B cell (primary cell): ENCODE data around the gene THSD7B. TPM values are rescaled to one million over a fixed set of nuclear protein-coding genes. Genes with fewer than 3 reads are reported as not detected.

ENCODE experiments used
- ATAC-seq: fragments of 200-7000 bp; cut with Tn5 transposase; one replicate; pipeline ENCODE4 v1.10.0; 2021; ENCODE audit warnings: low read depth, mild to moderate bottlenecking, moderate number of reproducible peaks, moderate library complexity
- CTCF ChIA-PET: fragments of 350-600 bp; sonication (Branson Sonifier 250); formaldehyde crosslinking; loops from one replicate; lab custom pipeline; 2021; ENCODE audit warnings: antibody characterized with exemption, inconsistent platforms; lab: Charles Lee
- POLR2A ChIA-PET: fragments of 350-600 bp; sonication (Branson Sonifier 250); formaldehyde crosslinking; loops from one replicate; lab custom pipeline; 2021; ENCODE audit warnings: antibody characterized with exemption; lab: Charles Lee
- DNase-seq: peaks from one replicate; pipeline ENCODE4 v3.0.0; 2013
- H2AFZ ChIP-seq: 2 replicates; pipeline ENCODE4 v1.6.1; 2012; ENCODE audit warnings: mild to moderate bottlenecking, low read depth, low read length; ENCODE audit not compliant: insufficient read depth, poor library complexity, severe bottlenecking
- H3K27ac ChIP-seq, 2 donors: 1 replicate in 1 of 2; 2 replicates in 1 of 2; pipeline ENCODE4 v1.5.1; 2012 to 2013; ENCODE audit warnings: low read length in 2 of 2, mild to moderate bottlenecking in 2 of 2, moderate library complexity in 1 of 2
- H3K27me3 ChIP-seq, 4 experiments: fragments of 200-600 bp in 1 of 4; sonication (generic) in 1 of 4; replicated peaks in 1 of 4; 1 replicate in 2 of 4; 2 replicates in 2 of 4; pipeline versions ENCODE4 v1.6.1 to v1.7.0; 2013 to 2016; ENCODE audit warnings: low read length in 3 of 4, mild to moderate bottlenecking in 2 of 4, mixed read lengths in 1 of 4, moderate library complexity in 1 of 4; ENCODE audit not compliant: insufficient read depth in 4 of 4, control insufficient read depth in 3 of 4; ENCODE audit errors: control extremely low read depth in 1 of 4
- H3K36me3 ChIP-seq, 2 experiments: replicated peaks in 1 of 2; 1 replicate in 1 of 2; 2 replicates in 1 of 2; pipeline versions ENCODE4 v1.6.1 to v1.7.1; 2013; ENCODE audit warnings: low read length in 1 of 2; ENCODE audit not compliant: insufficient read depth in 2 of 2, control insufficient read depth in 1 of 2; ENCODE audit errors: control extremely low read depth in 1 of 2, extremely low read depth in 1 of 2
- H3K4me1 ChIP-seq, 2 donors: fragments of 200-600 bp in 1 of 2; sonication (generic) in 1 of 2; 1 replicate in 1 of 2; 2 replicates in 1 of 2; pipeline versions ENCODE4 v1.5.1 to v1.6.1; 2013 to 2017; ENCODE audit warnings: low read length in 2 of 2; ENCODE audit not compliant: control insufficient read depth in 2 of 2, insufficient read depth in 2 of 2
- H3K4me2 ChIP-seq: replicated peaks from 2 replicates; pipeline ENCODE3; 2012; ENCODE audit warnings: mild to moderate bottlenecking, low read depth, low read length; ENCODE audit not compliant: poor library complexity, severe bottlenecking
- H3K4me3 ChIP-seq, 5 experiments: fragments of 200-600 bp in 1 of 5; sonication (generic) in 1 of 5; 1 replicate in 3 of 5; 2 replicates in 2 of 5; pipeline versions ENCODE4 v1.5.1 to v1.7.0; 2011 to 2016; ENCODE audit warnings: low read length in 4 of 5, mild to moderate bottlenecking in 4 of 5, low read depth in 2 of 5, control low read depth in 1 of 5, moderate library complexity in 1 of 5; ENCODE audit not compliant: insufficient read depth in 1 of 5; ENCODE audit errors: control extremely low read depth in 1 of 5, extremely low read depth in 1 of 5
- H3K79me2 ChIP-seq: fragments of 200-600 bp; sonication (generic); one replicate; pipeline ENCODE4 v1.6.0; 2016; ENCODE audit warnings: low read length; ENCODE audit not compliant: control insufficient read depth, insufficient read depth
- H3K9ac ChIP-seq: fragments of 200-600 bp; sonication (generic); 2 replicates; pipeline ENCODE4 v1.6.1; 2017; ENCODE audit warnings: mild to moderate bottlenecking, low read length, moderate library complexity
- H3K9me3 ChIP-seq, 3 donors: one replicate each; pipeline versions ENCODE4 v1.6.1 to v1.7.1; 2013; ENCODE audit warnings: low read length in 2 of 3; ENCODE audit not compliant: control insufficient read depth in 2 of 3, insufficient read depth in 1 of 3; ENCODE audit errors: control extremely low read depth in 1 of 3
- H4K20me1 ChIP-seq: 2 replicates; pipeline ENCODE4 v1.6.0; 2012; ENCODE audit warnings: mild to moderate bottlenecking, low read length; ENCODE audit not compliant: insufficient read depth, control insufficient read depth, poor library complexity, severe bottlenecking
- H3K27ac Mint-ChIP-seq: one replicate; pipeline ENCODE4 v1.8.0; 2021; ENCODE audit warnings: mixed read lengths
- H3K27me3 Mint-ChIP-seq: one replicate; pipeline ENCODE4 v1.8.0; 2021; ENCODE audit warnings: mixed read lengths
- H3K4me1 Mint-ChIP-seq: one replicate; pipeline ENCODE4 v1.8.0; 2021; ENCODE audit warnings: mixed read lengths
- H3K4me3 Mint-ChIP-seq: one replicate; pipeline ENCODE4 v1.8.0; 2021; ENCODE audit warnings: mixed read lengths
- H3K9me3 Mint-ChIP-seq: one replicate; pipeline ENCODE4 v1.8.0; 2022; ENCODE audit warnings: mixed read lengths; ENCODE audit not compliant: insufficient read depth
- EZH2 ChIP-seq: IDR thresholded peaks from 2 replicates; pipeline ENCODE4 v1.6.1; 2012; ENCODE audit warnings: borderline replicate concordance, low read depth, mild to moderate bottlenecking, moderate library complexity, low read length; ENCODE audit not compliant: insufficient read depth, poor library complexity, severe bottlenecking
- WGBS: methylation state at CpG from one replicate; pipeline ENCODE4 v1.1.5; 2013; ENCODE audit warnings: missing lambda C conversion rate; ENCODE audit not compliant: insufficient coverage; 5-methylcytosine and 5-hydroxymethylcytosine counted together
- intact Hi-C: fragments of 100-400 bp; cut with micrococcal nuclease; formaldehyde crosslinking; loops from one replicate; pipeline ENCODE4 v1.10.0; 2022
- polyA plus RNA-seq: library from polyadenylated mRNA; depleted of rRNA; stranded (reverse); fragments of >200 nt; gene quantifications from 2 replicates; pipeline ENCODE4 v1.2.3, GENCODE V29; 2012
- total RNA-seq, 2 donors: library from RNA; stranded (reverse); fragments of 120-200 nt in 1 of 2; gene quantifications; 1 replicate in 1 of 2; 2 replicates in 1 of 2; pipeline versions ENCODE4 v1.2.3 to v1.2.4, GENCODE V29; 2013 to 2022
- TF ChIP-seq, protein P1 (sequence below): fragments of 200-600 bp; IDR thresholded peaks from one replicate; pipeline ENCODE4 v1.8.0; 2022; ENCODE audit warnings: antibody characterized with exemption, mild to moderate bottlenecking

THSD7B gene
- total and polyA plus RNA-seq, 2 donors (not counting 1 experiment from before 2014, with no cell fraction given): 0.76 TPM; not detected in 1

GRCh38 chr2:137255345-137255744 lies 490.0 kb downstream of the THSD7B start:
- no peaks in the 10 kb centered on the region for H3K4me1 Mint-ChIP-seq
- H3K27me3 Mint-ChIP-seq: no peaks in the 10 kb centered on the region
- Histone ChIP-seq H3K36me3 (no peaks in the 10 kb centered on the region), H4K20me1 (no peaks in the 10 kb centered on the region), H3K9ac (no peak overlapping the region), H3K27ac (no peak overlapping the region), H3K4me2 (no peak overlapping the region), H3K4me3 (no peak overlapping the region), H3K27me3 (no peaks in the 10 kb centered on the region), H2AFZ (no peak overlapping the region), H3K4me1 (no peaks in the 10 kb centered on the region), H3K79me2 (no peaks in the 10 kb centered on the region), H3K9me3 (no peaks in the 10 kb centered on the region)
- H3K4me3 Mint-ChIP-seq: no peak overlapping the region
- no peak for ATAC-seq
- H3K27ac Mint-ChIP-seq: no peak overlapping the region
- no peaks in the 10 kb centered on the region for H3K9me3 Mint-ChIP-seq
- 72% methylated on average over 2 of the region's 2 CpGs for WGBS
- POLR2A ChIA-PET: no interaction called here
- DNase-seq: no peak
- TF ChIP-seq, protein P1, sequence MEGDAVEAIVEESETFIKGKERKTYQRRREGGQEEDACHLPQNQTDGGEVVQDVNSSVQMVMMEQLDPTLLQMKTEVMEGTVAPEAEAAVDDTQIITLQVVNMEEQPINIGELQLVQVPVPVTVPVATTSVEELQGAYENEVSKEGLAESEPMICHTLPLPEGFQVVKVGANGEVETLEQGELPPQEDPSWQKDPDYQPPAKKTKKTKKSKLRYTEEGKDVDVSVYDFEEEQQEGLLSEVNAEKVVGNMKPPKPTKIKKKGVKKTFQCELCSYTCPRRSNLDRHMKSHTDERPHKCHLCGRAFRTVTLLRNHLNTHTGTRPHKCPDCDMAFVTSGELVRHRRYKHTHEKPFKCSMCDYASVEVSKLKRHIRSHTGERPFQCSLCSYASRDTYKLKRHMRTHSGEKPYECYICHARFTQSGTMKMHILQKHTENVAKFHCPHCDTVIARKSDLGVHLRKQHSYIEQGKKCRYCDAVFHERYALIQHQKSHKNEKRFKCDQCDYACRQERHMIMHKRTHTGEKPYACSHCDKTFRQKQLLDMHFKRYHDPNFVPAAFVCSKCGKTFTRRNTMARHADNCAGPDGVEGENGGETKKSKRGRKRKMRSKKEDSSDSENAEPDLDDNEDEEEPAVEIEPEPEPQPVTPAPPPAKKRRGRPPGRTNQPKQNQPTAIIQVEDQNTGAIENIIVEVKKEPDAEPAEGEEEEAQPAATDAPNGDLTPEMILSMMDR: no peak
- TF ChIP-seq EZH2: no peak
- intact Hi-C loops: no loop called here
- CTCF ChIA-PET: no interaction called here

GRCh38 chr2:137255990-137256389 lies 490.6 kb downstream of the THSD7B start:
- Histone ChIP-seq H3K9ac (no peak overlapping the region), H3K4me1 (no peaks in the 10 kb centered on the region), H3K27ac (no peak overlapping the region), H3K4me3 (no peak overlapping the region), H3K27me3 (no peaks in the 10 kb centered on the region), H2AFZ (no peak overlapping the region), H3K9me3 (no peaks in the 10 kb centered on the region), H3K79me2 (no peaks in the 10 kb centered on the region), H4K20me1 (no peaks in the 10 kb centered on the region), H3K4me2 (no peak overlapping the region), H3K36me3 (no peaks in the 10 kb centered on the region)
- no peaks in the 10 kb centered on the region for H3K4me1 Mint-ChIP-seq
- no peak for TF ChIP-seq EZH2
- TF ChIP-seq, protein P1: no peak
- no peaks in the 10 kb centered on the region for H3K9me3 Mint-ChIP-seq
- DNase-seq (no peak), ATAC-seq (no peak)
- no peak overlapping the region for H3K27ac Mint-ChIP-seq
- POLR2A ChIA-PET: no interaction called here
- intact Hi-C loops: no loop called here
- CTCF ChIA-PET: no interaction called here
- H3K4me3 Mint-ChIP-seq: no peak overlapping the region
- no CpG with 5 or more reads among the region's 1 CpG for WGBS
- H3K27me3 Mint-ChIP-seq: no peaks in the 10 kb centered on the region
